MM.1S (cell line): ENCODE results near the gene CTRB2.

Experiments
- CTCF ChIP-seq: fragments of 300-600 bp; sonication (generic); IDR thresholded peaks from 2 replicates; pipeline ENCODE4 v1.5.1; 2016; ENCODE audit warnings: antibody characterized with exemption, low read length, mixed read lengths
- EZH2 ChIP-seq: fragments of 300-600 bp; sonication (generic); optimal IDR thresholded peaks from 2 replicates; pipeline ENCODE3; 2017; ENCODE audit warnings: low read depth, mild to moderate bottlenecking, antibody characterized with exemption, low read length, mixed read lengths

DNA sequence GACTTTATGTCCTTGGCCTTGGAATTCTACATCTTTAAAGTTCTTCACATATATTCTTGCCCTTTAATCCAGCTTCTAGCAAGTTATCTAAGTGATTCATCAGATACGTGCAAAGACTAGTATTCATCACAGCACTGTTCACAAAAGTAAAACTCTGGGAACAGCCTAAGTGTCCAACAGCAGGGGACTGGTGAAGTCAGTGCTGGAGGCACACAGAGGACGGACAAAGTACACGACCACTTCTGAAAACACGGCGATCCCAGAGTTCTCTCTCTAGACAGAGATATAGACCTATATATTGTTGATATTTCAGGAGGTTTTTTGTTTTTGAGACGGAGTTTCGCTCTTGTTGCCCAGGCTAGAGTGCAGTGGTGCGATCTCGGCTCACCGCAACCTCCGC lies 24.6 kb upstream of the CTRB2 start:
- TF ChIP-seq CTCF (no peak), EZH2 (no peak)
